GM19023 (cell line): ENCODE data around the gene KCND2.

Source experiments
- ATAC-seq: cut with Tn5 transposase; IDR thresholded peaks from one replicate; pipeline ENCODE4 v1.9.1; 2021; ENCODE audit warnings: mild to moderate bottlenecking, moderate library complexity; ENCODE audit not compliant: unreplicated experiment

Gene KCND2

GRCh38 chr7:120405652-120406051 lies 132.7 kb downstream of the KCND2 start:
- ATAC-seq, result no peak

- ATAC-seq, result no peak
These were observed 134.0 kb downstream of the KCND2 start for GRCh38 chr7:120407010-120407409.

GRCh38 chr7:120412139-120413050 lies 139.4 kb downstream of the KCND2 start:
- ATAC-seq, result peak; percentile 72

- ATAC-seq, result no peak
These were observed 140.2 kb downstream of the KCND2 start for GRCh38 chr7:120413164-120413563.

GRCh38 chr7:120417244-120417979 lies 144.4 kb downstream of the KCND2 start:
- no peak for ATAC-seq

- peak; percentile 96 for ATAC-seq
These were observed 148.2 kb downstream of the KCND2 start for GRCh38 chr7:120421151-120421651.

- ATAC-seq, result peak; percentile 60
These were observed 158.0 kb downstream of the KCND2 start for GRCh38 chr7:120431016-120431415.

GRCh38 chr7:120436487-120437060 lies 163.6 kb downstream of the KCND2 start:
- no peak for ATAC-seq

- ATAC-seq, result peak; percentile 78
These were observed 168.9 kb downstream of the KCND2 start for GRCh38 chr7:120441850-120442249.

- peak; percentile 48 for ATAC-seq
These were observed 169.9 kb downstream of the KCND2 start for GRCh38 chr7:120442838-120443237.

GRCh38 chr7:120444650-120445049 lies 171.7 kb downstream of the KCND2 start:
- no peak for ATAC-seq

- no peak for ATAC-seq
These were observed 172.3 kb downstream of the KCND2 start for GRCh38 chr7:120445276-120445675.

GRCh38 chr7:120452665-120453064 lies 179.7 kb downstream of the KCND2 start:
- ATAC-seq, result no peak

- ATAC-seq, result no peak
These were observed 183.7 kb downstream of the KCND2 start for GRCh38 chr7:120456699-120457098.

- no peak for ATAC-seq
These were observed 188.0 kb downstream of the KCND2 start for GRCh38 chr7:120460949-120461348.

GRCh38 chr7:120462991-120463390 lies 190.0 kb downstream of the KCND2 start:
- no peak for ATAC-seq

- no peak for ATAC-seq
These were observed 191.1 kb downstream of the KCND2 start for GRCh38 chr7:120464104-120464503.

GRCh38 chr7:120467676-120468075 lies 194.7 kb downstream of the KCND2 start:
- ATAC-seq, result no peak

- ATAC-seq, result no peak
These were observed 195.6 kb downstream of the KCND2 start for GRCh38 chr7:120468611-120469010.

GRCh38 chr7:120472892-120473291 lies 199.9 kb downstream of the KCND2 start:
- no peak for ATAC-seq

GRCh38 chr7:120473352-120473751 lies 200.4 kb downstream of the KCND2 start:
- ATAC-seq, result no peak
